Endometrial microvascular endothelial cells (primary cell): ENCODE results near the gene RIPK4. TPM values are rescaled to one million over a fixed set of nuclear protein-coding genes. Genes with fewer than 3 reads are reported as not detected.
"Not testable (repeated sequence)": the region's sequence is repeated elsewhere in the genome, so short reads cannot be mapped to it uniquely, and the experiment has no call there.

ENCODE experiments used
- in situ Hi-C: cut with HindIII; loops from 2 replicates; pipeline ENCODE4 v1.10.0; 2017; ENCODE audit warnings: low sequenced_read_pairs, low pct_unique_long_range_greater_than_20kb; ENCODE audit errors: inconsistent ontology term
- total RNA-seq: library from RNA; depleted of rRNA; stranded (reverse); fragments of >200 nt; gene quantifications from one replicate; pipeline ENCODE4 v1.2.3, GENCODE V29; 2015; ENCODE audit errors: inconsistent ontology term

Gene RIPK4
- total RNA-seq, 1 donor from 2014 or later, result not detected

DNA sequence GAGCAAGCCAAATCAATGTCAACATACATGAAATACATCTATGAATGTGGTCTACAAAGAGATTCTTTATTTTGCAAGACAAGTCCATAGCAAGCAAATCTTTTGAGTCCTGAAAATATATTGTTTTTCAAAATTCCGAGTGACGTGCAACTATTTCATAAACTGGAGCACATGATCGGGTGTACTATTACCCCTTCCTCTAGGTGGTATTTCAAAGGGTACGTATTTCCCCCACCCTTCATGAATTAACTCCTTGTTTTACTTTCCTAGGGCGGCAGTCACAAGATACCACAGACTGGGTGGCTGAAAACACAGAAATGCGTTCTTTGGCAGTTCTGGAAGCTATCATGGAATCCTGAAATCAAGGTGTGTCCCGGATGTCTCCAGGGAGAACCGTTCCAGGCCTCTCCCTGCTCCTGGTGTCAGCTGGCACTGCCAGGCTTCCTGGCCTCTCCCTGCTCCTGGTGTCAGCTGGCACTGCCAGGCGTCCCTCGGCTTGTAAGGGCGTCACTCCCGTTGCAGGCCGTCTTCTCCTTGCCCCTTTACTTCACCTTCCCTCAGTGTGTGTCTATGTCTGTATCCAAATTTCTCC, 55.3 kb downstream of the RIPK4 start:
- in situ Hi-C loops, result no loop called here

DNA sequence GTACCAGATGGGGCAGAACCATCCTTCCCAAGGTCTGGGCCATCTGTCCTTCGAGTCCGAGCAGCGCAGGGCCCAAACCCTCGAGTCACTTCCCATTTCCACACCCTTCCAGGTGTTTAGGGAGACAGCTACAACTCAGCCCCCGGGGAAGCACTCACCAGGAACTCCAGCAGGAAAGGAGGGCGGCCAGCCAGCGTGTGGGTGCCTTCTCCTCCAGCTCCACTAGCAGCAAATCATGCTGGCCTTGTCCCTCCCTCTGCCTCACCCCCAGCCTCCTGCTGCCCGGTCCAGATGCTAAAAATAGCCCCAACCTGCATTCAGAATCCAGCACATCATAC, 56.1 kb downstream of the RIPK4 start:
- in situ Hi-C loops, result no loop called here

DNA sequence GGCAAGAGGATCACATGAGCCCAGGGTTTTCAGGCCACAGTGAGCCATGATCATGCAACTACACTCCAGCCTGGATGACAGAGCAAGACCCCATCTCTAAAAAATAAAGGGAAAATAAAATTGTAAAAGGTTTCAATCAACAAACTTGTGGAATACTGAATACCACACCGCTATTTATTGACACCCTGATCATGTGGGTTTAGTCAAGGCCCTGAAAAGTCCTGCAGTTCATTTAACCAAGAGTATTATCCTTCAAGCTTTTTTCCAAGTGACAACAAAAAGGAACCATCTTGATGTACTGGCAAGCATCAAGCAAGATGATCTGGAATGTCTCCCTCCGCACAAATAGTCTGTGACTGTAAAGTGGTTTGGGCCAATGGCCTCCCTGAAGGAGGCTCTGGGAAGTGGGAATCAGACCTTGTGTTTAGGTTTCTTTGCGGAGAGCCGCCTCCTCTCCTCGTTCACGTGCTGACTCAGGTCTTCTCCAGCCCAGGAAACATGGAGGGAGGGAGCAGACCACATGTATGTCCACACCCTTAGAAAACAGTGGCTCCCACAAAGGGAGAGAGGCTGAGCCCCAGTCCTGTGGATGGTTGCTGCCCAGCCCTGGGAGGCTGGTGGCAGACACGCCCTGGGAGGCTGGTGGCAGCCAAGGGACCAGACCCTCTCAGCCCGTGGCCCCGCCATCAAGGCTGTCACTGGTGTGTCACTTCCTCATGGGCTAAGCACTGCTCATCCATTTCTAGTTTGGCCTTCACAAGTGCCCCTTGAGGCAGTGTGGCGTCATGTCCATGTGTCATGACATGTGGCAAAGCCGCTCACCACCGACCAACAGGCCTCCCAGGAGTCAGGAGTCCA, 56.7 kb downstream of the RIPK4 start:
- in situ Hi-C loops, result no loop called here

DNA sequence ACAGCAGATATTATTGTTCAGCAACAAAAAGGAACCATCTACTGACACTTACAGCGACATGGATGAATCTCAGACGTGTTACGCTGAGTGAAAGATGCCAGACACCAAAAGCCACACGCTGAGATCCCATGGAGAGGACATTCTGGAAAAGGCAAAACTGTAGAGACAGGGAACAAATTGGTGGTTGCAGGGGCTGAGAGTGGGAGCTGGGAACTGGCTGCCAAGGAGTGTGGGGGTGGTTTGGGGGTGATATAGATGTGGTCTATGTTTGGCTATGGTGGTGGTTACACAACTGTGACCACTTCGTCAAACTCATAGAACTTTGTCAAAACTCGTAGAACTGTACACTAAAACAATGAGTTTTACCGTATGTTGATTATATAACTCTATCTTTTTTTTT, 57.7 kb downstream of the RIPK4 start:
- in situ Hi-C loops, result no loop called here

DNA sequence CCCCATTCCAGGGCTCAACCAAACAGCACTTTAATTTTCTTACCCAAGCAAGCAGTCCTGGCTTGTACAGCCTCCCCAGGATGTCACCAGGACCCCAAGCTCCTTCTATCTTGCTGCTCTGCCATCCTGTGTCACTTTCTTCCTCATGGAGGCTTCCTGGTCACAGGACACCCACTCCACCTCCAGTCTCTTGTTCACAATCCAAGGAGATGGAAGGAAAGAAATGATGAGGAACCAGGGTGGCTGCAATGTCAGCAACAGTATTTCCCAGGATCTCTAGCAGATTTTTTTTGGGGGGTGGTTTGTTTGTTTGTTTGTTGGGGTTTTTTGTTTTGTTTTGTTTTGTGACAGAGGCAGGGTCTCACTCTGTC, 58.9 kb downstream of the RIPK4 start:
- in situ Hi-C loops, result no loop called here

DNA sequence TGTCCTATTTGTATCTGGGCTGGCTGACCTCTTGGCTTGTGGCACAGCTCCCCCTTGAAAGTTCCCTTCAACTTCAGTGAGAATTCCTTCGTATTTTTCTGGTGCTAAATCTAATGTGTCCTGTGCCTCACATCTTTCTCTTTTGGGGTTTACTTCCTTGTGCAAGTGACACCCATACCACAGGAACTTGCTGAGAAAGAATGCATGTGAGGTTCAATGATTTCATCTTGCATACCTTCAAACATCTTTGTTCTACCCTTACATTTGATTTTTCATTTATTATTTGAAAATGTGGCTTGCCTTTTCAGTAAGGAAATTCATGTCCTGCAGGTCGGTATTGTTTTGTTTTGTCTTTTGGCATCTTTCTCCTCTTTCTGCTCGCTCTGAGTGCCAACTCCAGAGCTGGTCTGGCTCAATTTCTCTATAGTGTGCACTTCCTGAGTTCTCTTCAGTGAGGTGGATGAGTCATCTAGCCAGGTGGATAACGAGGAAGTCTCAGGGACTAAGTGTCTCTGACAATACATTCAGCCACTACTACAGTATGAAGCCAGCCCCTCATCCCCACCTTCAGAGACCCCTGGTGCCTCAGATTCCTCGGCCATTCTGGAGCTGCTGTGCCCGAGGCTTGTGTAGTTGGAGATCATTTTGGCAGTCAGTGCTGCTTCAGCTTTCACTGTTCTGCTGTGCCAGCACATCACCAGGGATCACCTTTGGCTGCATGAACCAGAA, 59.5 kb downstream of the RIPK4 start:
- in situ Hi-C loops, result no loop called here

DNA sequence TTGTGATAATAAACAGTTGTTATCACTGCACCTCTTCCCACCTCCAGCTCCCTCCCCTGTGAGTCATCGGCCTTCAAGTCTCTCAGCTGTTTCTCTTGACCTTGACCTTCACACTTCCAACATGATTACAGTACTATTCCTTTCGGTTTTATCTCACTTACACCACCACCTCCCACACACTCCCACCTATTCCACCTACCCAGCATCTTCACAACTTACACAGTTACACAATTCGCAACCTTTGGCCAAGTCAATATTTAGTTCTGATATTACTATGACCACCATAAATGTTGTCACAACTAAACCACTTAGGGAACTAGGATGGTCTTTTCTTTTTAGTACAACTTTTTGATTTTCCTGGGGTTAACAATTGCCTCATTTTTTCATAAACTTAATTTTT, 60.2 kb downstream of the RIPK4 start:
- in situ Hi-C loops, result no loop called here

DNA sequence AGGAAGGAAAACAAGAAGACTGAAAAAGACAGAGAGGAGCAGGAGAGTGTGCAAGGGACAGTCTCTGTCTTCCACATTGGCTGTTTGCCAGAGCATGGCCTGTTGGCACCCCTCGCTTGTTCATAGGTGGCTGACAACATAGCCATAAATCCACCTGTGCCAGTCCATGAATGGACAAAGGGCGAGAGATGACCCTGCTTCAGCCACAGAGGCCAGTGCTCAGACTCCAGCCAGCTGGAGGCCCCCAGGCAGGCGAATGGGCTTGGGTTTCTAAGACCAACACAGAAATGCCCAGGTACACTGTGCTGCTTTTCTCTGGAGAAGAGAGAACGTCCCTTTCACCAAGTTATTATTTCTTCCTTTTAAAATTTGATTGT, 60.6 kb downstream of the RIPK4 start:
- in situ Hi-C loops, result no loop called here

DNA sequence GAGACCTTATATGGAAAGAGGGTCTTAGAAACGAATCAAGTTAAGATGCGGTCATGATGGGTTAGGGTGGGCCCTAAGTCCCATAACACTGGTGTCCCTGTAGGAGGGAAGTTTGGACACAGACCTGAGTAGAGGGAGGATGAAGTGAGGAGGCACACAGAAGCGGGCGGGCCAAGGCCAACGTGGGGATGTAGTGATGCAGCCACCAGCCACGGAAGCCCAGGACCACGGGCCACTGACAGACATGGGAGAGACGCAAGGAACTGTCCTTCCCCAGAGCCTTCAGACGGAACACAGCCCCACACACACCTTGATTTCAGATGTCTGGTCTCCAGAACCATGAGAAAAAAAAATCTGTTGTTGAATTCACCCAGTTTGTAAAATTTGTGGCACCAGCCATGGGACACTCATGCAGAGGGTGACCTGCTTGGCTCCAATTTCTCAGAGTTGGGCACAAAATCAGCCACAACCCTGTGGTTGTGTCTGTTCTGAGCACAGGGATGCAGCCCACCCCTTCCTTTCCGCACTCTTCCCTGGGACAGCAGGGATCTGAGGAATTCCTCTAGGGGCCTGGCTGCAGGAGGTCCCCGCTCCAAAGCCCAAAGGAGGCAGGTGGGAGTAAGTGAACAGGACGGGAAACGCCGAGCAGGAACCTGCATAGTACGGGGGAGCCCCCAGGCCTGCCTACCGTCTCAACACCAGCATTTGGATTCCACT, 61.1 kb downstream of the RIPK4 start:
- in situ Hi-C loops, result no loop called here

DNA sequence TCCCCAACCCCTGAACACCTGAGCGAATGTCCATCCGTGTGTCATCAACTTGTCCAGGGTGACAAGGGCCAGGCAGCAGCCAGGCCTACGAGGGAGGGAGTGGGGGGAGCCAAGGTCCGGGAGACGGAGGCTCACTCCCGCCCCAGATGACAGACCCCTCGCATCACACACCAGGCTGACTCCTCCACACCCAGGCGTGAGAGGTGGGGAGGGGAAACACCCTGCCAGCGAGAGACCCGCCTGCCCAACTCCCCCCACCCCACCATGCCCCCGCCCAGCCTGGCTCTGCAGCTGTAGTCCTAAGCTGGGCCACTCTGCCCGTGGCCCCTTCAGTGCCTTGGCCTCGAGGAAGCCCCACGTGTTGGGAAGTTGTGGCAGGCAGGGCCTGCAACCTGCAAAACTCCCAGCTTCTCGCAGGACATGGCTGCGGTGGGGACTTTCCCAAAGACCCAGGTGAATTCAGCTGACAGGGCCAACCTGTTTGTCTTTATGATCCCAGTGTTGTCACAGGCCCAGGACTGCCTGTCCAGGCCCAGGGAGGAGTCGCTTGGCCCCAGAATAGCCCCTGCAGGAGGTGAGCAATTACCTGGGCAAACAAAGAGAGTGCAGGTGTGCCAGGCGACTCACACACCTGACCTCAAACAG, 62.9 kb downstream of the RIPK4 start:
- in situ Hi-C loops, result no loop called here

DNA sequence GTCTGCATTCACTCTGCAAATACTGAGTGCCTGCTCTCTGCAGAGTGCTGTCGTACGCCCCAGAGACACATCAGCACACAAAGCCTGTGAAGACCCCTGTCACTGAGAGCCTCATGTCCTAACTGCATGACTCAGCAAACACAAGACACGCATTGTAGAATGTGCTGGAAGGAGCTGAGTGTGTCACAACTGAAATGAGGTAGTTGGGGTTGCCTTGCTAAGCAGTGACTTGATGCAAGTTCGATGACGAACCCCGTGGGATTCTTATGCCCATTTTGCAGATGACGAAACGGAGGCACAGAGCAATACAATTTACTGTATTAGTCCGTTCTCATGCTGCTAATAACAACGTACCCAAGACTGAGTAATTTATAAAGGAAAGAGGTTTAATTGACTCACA, 65.1 kb downstream of the RIPK4 start:
- in situ Hi-C loops, result no loop called here

DNA sequence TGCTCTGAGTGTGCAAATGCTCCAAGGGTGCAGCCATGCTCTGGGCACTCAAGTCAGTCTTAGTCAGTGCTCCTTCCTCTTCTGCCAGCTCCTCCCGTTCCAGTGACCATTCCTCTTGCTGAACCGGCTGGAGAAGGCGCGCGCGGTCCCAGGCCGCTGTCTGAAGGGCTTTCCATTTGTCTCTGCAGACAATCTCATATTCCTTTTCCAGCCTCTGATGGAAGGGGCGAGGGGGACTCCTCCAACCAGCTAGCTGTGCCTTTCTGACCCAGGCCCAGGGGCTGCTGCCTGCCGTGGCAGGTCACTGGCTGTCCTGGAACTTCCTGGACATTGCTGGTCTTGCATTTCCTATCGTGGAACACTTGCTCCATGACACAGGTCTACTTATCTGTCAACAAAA, 67.5 kb downstream of the RIPK4 start:
- in situ Hi-C loops, result no loop called here

DNA sequence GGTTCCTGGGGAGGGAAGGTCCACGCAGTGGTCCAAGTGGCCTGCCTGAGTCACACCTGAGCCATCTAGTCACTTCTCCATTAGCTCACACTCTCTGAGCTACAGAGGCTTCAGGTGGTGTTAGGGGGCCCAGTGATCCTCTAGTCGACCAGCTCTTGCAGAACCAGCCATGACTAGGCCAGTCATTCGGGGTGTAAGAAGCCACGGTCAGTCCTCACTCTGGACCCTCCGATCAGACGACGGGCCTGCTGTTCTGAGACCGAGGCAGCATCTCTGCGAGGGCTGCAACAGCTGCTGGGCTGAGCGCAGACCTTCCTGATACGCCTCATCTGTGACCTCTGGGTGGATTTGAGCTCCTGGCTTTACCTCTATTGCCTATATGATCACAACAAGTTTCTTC, 68.8 kb downstream of the RIPK4 start:
- in situ Hi-C loops, result no loop called here

DNA sequence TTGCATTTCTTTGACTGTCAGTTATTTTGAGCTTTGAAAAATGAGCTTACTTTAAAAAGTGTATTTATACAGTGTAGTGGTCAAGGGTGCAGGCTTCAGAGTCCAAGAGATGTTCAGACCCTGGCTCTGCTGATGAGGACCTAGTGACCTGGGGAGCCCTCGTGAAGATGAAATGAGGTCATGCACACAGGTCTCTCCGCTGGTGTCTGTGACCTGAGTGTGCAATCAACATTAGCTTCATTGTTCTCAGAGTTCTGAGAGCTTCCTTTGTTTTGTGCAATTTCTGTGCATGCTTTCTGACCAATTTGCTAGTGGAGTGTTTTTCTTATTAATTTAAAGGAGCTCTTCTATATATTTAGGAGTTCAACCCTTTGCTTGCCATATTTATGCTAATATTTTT, 71.3 kb downstream of the RIPK4 start:
- in situ Hi-C loops, result no loop called here

DNA sequence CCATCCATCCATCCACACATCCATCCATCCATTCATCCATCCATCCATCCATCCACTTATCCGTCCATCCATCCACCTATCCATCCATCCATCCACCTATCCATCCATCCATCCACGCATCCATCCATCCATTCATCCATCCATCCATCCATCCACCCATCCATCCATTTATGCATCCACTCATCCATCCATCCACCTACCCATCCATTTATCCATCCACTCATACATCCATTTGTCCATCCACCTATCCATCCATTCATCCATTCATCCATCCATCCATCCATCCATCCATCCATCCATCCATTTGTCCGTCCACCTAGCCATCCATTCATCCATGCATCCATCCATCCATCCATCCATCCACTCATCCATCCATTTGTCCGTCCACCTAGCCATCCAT, 72.8 kb downstream of the RIPK4 start:
- in situ Hi-C loops, result not testable (repeated sequence)

DNA sequence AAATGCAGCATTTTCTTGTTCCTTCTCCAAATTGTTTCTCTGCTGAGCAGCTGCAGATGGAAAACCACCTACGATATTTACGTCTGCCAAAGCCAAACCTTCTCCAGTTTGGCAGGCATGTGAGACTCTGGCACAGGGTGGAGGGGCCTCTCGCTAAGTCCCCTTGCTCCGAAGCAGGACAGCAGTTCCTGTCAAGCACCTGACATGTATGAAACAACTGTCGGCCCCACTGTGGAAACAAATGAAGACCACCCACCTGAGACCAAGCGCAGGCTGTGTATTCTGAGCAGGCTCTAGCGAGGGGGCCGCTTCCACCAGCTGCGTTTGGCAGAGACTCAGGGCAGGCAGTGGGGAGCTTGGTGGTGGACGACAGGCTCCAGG, 74.7 kb downstream of the RIPK4 start:
- in situ Hi-C loops, result no loop called here

DNA sequence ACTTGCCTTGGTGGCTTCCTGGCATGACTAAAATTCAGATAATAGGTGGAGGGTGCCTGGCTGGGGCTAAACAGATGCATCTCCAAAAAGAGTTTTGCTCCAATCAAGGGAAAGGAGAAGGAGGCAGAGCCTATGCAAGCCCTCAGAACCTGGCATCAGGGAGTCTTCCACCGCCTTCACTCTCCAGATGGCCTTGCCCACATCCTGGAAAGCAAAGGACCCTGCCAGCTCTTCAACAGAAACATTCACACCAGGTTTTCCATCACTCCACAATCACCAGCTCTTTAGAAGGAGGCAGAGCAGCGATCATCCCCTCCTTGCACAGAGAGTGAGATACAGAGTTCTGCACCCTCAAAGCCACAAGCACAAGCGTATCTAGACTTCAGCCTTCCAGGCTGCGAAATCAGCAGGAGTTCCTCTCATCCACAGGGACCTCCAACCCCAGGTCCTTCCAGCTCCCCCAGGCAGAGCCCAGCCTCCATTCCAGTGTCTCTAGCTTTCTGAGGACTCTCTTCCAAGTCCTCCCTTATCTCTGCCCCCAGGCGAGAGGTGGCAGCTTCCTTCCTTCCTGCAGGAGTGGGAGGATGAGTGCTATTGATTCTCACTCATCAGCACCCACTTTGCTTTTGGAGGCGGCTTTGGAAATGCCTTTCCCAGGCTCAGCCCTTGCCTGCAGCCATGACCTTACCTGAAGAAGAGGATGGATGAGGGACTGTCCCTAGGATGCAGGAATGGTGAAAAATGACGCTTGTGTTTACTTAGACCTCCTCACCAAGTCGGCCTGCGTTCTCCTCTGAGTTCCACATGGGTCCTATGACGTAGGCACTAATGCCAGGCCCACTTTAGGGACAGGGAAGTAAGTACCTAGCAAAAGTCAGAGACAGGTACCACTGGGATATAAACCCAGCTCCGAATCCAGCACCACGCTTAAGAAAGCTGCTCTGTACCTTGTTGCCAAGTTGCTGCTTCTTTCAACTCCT, 75.4 kb downstream of the RIPK4 start:
- in situ Hi-C loops, result no loop called here
